Cardiac atrium fibroblast (primary cell): Measurements from ENCODE around the gene MYL12B. TPM values are rescaled to one million over a fixed set of nuclear protein-coding genes. Genes with fewer than 3 reads are reported as not detected.

Source experiments
- total RNA-seq: library from RNA; depleted of rRNA; stranded (reverse); fragments of >200 nt; gene quantifications from 2 replicates; pipeline ENCODE4 v1.2.3, GENCODE V29; 2015

The MYL12B gene
- total RNA-seq: 467 and 537 TPM in 2 replicates

DNA sequence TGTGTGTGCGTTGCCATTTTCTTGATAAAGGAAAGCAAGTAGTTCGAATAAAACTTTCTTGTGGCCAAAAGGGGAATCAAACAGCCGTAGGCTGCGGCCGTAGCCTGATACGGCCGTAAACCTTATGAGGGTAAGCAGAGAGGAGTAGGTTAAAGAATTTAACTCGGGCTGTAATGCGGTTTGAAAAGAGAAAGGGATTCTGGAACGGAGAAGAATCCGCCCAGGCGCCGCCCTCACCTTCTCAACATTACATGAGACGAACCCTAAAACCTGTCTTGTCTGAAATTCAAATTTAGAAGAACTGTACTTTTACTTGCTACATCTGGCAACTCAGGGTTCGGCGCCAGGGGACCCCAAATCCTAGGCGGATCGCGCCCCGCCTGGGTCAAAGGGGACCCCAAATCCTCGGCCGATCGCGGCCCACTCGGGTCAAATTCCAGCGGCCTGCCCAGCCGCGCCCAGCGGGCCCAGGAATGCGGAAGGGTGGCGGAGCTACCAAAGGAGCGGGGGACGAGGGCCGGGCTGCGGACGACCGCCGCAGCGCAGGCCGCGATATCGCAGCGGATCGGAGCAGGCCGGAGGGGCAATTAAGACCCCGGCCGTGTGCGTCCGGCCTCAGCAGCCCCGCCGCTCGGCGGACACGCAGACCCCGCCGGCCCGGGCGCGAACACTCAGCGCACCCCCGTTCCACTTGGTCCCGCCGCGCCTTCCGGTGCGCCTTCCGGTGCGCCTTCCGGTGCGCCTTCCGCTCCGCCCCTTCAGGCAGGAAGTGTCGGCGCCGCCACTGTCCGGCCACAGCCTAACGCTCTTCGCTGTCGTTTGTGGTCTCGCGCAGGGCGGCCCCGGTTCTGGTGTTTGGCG lies at the start of gene MYL12B:
Gene MYL12B, plus strand, starts transcription at position 761 of the 861 bp plus-strand sequence. CDS start 10,766 bp downstream, outside the sequence.

GRCh38 chr18:3219631-3220335 lies 42.1 kb upstream of the MYL12B start, which contains the start of gene MYOM1:
MYOM1 (minus strand) TSS chr18:3219968; CDS start chr18:3215223, 4,745 bp downstream.

GRCh38 chr18:3247240-3248061 lies 14.5 kb upstream of the MYL12B start, which contains the start of gene MYL12A:
MYL12A (plus strand) TSS chr18:3247801; CDS start chr18:3253248, 5,447 bp downstream.

Other genes with a start within 250 kb of the MYL12B start
- 21.7 and 29.3 TPM in 2 replicates for gene LPIN2, start 249.0 kb upstream of the MYL12B start, total RNA-seq
- gene MYOM1, start 42.2 kb upstream of the MYL12B start, total RNA-seq: under 0.01 and 0.16 TPM in 2 replicates
- gene MYL12A, start 14.3 kb upstream of the MYL12B start, total RNA-seq: 699 and 931 TPM in 2 replicates
- 115 and 126 TPM in 2 replicates for gene TGIF1, start 188.0 kb downstream of the MYL12B start, total RNA-seq